KOPT-K1 (cell line): ENCODE results near the gene STXBP5L.
A peak's percentile ranks its signal among the peaks of the same experiment; 100 is the strongest.
"Not testable (repeated sequence)": the region's sequence is repeated elsewhere in the genome, so short reads cannot be mapped to it uniquely, and the experiment has no call there.

Experiments
- H3K27ac ChIP-seq: fragments of 200-600 bp; sonication (generic); 2 replicates; pipeline ENCODE4 v1.5.1; 2016; ENCODE audit warnings: antibody characterized with exemption, mild to moderate bottlenecking, low read depth, low read length; ENCODE audit not compliant: poor library complexity, severe bottlenecking
- H3K36me3 ChIP-seq: fragments of 200-600 bp; sonication (generic); 2 replicates; pipeline ENCODE4 v1.5.1; 2017; ENCODE audit warnings: antibody characterized with exemption, mild to moderate bottlenecking, low read length, moderate library complexity; ENCODE audit not compliant: insufficient read depth
- H3K9me3 ChIP-seq: fragments of 200-600 bp; sonication (generic); 2 replicates; pipeline ENCODE4 v1.5.1; 2017; ENCODE audit warnings: antibody characterized with exemption, low read length, mild to moderate bottlenecking; ENCODE audit not compliant: insufficient read depth, poor library complexity, severe bottlenecking

Gene STXBP5L

GRCh38 chr3:121405631-121406030, 497.6 kb downstream of the STXBP5L start:
- H3K36me3 ChIP-seq, result no peaks in the 10 kb centered on the region
- no peaks in the 10 kb centered on the region for H3K9me3 ChIP-seq
- no peak overlapping the region for H3K27ac ChIP-seq

GRCh38 chr3:121411523-121411922, 503.5 kb downstream of the STXBP5L start:
- Histone ChIP-seq H3K27ac (no peak overlapping the region), H3K36me3 (no peaks in the 10 kb centered on the region), H3K9me3 (no peaks in the 10 kb centered on the region)

DNA sequence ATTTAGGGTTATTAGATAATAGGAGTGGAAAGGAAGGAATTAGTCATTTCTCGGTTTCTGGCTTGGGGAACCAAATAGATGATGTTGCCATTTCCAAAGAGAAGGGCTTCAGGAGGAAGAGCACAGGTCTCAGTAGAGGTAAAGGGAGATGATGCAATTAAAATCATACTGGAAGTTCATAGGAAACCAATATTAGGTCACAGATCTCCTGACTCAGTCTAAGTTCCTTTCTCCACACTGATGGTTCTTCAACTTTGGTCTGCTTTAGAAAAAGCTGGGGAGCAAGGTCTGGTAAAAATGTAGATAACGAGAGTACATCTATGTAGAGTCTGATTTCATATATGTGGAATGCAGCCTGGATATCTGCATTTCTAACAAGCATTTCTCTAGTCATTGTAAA, 506.9 kb downstream of the STXBP5L start:
- Histone ChIP-seq H3K36me3 (no peaks in the 10 kb centered on the region), H3K27ac (no peak overlapping the region), H3K9me3 (no peaks in the 10 kb centered on the region)

- no peak overlapping the region for H3K27ac ChIP-seq
Measured at GRCh38 chr3:121418182-121418581, 510.2 kb downstream of the STXBP5L start.

GRCh38 chr3:121424549-121424948, 516.5 kb downstream of the STXBP5L start:
- Histone ChIP-seq H3K9me3 (no peaks in the 10 kb centered on the region), H3K36me3 (peaks cover 73% of the 10 kb centered on the region), H3K27ac (no peak overlapping the region)

More at GRCh38 chr3:121418182-121418581, 510.2 kb downstream of the STXBP5L start:
- peaks cover 10% of the 10 kb centered on the region for H3K36me3 ChIP-seq
- no peaks in the 10 kb centered on the region for H3K9me3 ChIP-seq

DNA sequence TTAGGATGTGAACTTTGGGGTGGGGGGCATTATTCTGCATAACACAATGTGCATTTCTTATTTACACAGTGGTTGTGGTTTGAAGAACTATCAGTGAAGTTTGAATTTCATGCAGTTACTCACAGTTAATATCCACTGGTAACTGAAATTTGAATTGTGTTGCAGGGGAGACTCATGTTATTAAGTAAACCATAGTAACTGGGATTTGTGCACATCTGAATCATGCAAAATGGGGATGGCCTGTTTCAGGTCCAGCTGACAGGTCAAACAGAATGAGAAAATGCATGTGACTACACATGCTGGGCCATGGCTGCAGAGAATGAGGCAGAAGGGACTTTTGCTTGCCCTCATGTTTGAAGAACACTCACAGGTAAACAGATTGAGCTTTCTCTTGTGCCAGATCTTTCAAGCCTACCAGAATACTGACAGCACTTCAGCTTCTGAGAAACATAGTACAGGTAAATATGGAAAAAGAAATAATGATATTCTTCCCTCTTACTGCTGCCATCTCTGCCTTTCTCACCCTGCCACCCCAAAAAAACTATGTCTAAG, 522.7 kb downstream of the STXBP5L start:
- peaks cover 94% of the 10 kb centered on the region for H3K36me3 ChIP-seq
- H3K27ac ChIP-seq, result no peak overlapping the region
- H3K9me3 ChIP-seq, result no peaks in the 10 kb centered on the region

GRCh38 chr3:121431726-121432517, 523.9 kb downstream of the STXBP5L start:
- Histone ChIP-seq H3K9me3 (no peaks in the 10 kb centered on the region), H3K27ac (peak overlapping the region; percentile 58), H3K36me3 (peaks cover 94% of the 10 kb centered on the region)

- no peak overlapping the region for H3K27ac ChIP-seq
- peaks cover 94% of the 10 kb centered on the region for H3K36me3 ChIP-seq
- H3K9me3 ChIP-seq, result no peaks in the 10 kb centered on the region
Measured at GRCh38 chr3:121436074-121436473, 528.1 kb downstream of the STXBP5L start.

DNA sequence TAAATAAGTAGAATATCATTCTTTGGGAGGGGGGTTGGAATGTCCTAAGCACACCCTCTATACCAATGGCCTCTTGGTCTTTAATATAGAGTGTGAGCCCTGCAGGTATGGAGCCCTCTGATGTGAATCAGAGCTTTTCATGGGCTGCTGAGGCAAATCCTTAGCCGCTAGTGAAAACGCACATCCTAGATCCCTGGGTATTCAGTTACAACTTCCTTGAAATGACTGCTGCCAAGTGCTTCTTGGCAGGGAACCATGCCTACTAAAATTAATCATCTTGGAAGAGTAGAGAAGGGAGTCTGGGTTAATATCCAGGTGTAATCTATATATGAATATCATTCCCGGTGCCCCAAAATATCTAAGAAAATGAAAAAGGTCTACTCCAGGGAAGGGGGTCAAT, 528.6 kb downstream of the STXBP5L start:
- no peak overlapping the region for H3K27ac ChIP-seq
- H3K9me3 ChIP-seq, result no peaks in the 10 kb centered on the region
- peaks cover 94% of the 10 kb centered on the region for H3K36me3 ChIP-seq

GRCh38 chr3:121443456-121443855, 535.5 kb downstream of the STXBP5L start:
- Histone ChIP-seq H3K9me3 (no peaks in the 10 kb centered on the region), H3K36me3 (peaks cover 99% of the 10 kb centered on the region), H3K27ac (no peak overlapping the region)

- H3K36me3 ChIP-seq, result peaks cover 54% of the 10 kb centered on the region
- not testable (repeated sequence) for H3K27ac ChIP-seq, H3K9me3 ChIP-seq
Measured at GRCh38 chr3:121451752-121452151, 543.7 kb downstream of the STXBP5L start.

DNA sequence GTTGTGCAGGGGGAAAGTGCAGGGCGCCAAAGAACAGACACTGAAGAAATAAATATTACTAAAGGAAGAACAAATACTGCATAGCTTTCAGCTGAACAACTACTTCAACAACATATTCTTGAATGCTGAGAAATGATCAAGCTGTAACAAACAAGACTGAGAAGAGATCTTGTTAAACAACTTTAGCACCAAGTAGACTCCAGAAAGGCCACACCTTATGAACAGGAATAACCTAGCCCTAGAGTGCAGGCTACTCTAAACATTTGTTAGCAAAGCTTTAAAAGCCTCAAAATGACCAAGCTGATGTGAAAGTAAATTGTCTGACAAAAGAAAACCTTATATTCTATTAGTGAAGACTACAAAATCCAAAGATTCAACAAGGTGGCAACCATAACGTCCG, 554.6 kb downstream of the STXBP5L start:
- Histone ChIP-seq H3K36me3 (peaks cover 94% of the 10 kb centered on the region), H3K27ac (no peak overlapping the region), H3K9me3 (peaks cover 15% of the 10 kb centered on the region)

DNA sequence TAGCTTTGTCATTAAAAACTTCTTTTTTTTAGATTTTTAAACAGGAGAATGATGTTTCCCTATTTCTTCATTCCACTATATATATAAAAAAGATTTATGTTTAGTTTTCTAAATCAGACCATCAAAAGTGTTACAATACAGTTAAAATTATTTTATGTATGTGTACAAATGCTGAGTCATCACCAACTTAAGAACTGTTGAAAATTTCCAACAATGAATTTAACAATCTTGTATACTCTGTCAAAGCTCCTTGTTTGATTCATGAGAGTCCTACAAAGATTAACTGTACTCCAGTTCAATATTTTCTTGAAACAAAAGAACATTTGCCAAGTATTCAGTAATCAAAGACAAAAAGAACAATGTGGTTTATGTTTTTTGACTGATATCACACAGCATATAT, 555.7 kb downstream of the STXBP5L start:
- peaks cover 10% of the 10 kb centered on the region for H3K9me3 ChIP-seq
- peaks cover 100% of the 10 kb centered on the region for H3K36me3 ChIP-seq
- no peak overlapping the region for H3K27ac ChIP-seq

DNA sequence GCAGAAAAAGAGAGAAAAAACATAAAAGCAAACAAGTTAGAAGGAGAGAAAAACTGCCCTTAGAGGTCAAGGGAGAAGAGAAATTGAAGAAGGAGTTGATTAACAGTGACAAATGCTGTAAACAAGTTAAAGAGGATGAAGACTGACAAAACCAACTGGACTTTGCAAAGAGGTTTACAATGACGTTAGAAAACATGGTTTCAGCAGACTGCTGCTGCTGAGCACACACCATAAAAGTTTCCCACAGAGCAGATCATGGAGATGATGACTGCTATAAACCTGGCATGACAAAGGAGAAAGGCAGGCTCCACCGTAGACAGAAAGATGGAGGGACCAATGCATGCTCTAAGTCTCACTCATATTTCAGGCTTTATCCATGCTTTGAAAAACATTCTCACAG, 559.1 kb downstream of the STXBP5L start:
- H3K27ac ChIP-seq, result no peak overlapping the region
- H3K36me3 ChIP-seq, result peaks cover 96% of the 10 kb centered on the region
- H3K9me3 ChIP-seq, result no peaks in the 10 kb centered on the region

DNA sequence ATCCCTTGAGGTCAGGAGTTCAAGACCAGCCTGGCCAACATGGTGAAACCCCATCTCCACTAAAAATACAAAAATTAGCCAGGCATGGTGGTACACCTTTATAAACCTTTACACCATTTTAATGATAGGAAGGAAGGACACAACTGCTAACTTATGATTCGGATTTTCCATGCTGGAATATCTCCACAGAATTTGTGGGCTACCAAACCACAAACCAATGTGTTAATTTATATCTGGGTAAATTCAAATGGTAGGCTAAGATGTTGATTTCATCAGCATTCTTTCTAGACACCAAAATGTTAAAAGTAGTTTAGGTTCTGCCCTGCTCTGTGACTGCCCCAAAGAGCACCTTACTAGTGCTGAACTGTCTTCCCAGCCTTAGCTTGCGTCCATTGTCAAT, 565.0 kb downstream of the STXBP5L start:
- Histone ChIP-seq H3K36me3 (peaks cover 96% of the 10 kb centered on the region), H3K27ac (no peak overlapping the region), H3K9me3 (no peaks in the 10 kb centered on the region)
